Activated CD4-positive, alpha-beta memory T cell treated with anti-CD3 and anti-CD28 coated beads, Interleukin-2, amount 10 ng/mL, durations not matched to agents 7 days and 5 days (primary cell): Measurements from ENCODE around the gene PPP1CA. TPM values are rescaled to one million over a fixed set of nuclear protein-coding genes. Genes with fewer than 3 reads are reported as not detected.

ENCODE experiments used
- CTCF ChIA-PET: fragments of 350-600 bp; sonication (Branson Sonifier 250); formaldehyde crosslinking; loops from one replicate; lab custom pipeline; 2021; ENCODE audit warnings: antibody characterized with exemption, inconsistent platforms; lab: Charles Lee
- POLR2A ChIA-PET: fragments of 350-600 bp; sonication (Branson Sonifier 250); formaldehyde crosslinking; loops from one replicate; lab custom pipeline; 2021; ENCODE audit warnings: antibody characterized with exemption; lab: Charles Lee
- DNase-seq: peaks from one replicate; pipeline ENCODE4 v3.0.0-alpha.2; 2020
- H3K27ac Mint-ChIP-seq: one replicate; pipeline ENCODE4 v1.8.0; 2021; ENCODE audit warnings: mild to moderate bottlenecking, mixed read lengths
- H3K27me3 Mint-ChIP-seq: one replicate; pipeline ENCODE4 v1.8.0; 2021; ENCODE audit warnings: mixed read lengths
- H3K36me3 Mint-ChIP-seq: one replicate; pipeline ENCODE4 v1.8.0; 2021; ENCODE audit warnings: low read depth, mixed read lengths
- H3K4me1 Mint-ChIP-seq: one replicate; pipeline ENCODE4 v1.8.0; 2021; ENCODE audit warnings: mixed read lengths
- H3K4me3 Mint-ChIP-seq: one replicate; pipeline ENCODE4 v1.8.0; 2021; ENCODE audit warnings: mild to moderate bottlenecking, mixed read lengths
- H3K9me3 Mint-ChIP-seq: one replicate; pipeline ENCODE4 v1.8.0; 2021; ENCODE audit warnings: mixed read lengths
- total RNA-seq, 2 experiments: library from RNA; stranded (reverse); gene quantifications; one replicate each; pipeline ENCODE4 v1.2.3, GENCODE V29; 2021

PPP1CA gene
- total RNA-seq, 2 experiments from 2014 or later = 308 to 315 TPM

DNA sequence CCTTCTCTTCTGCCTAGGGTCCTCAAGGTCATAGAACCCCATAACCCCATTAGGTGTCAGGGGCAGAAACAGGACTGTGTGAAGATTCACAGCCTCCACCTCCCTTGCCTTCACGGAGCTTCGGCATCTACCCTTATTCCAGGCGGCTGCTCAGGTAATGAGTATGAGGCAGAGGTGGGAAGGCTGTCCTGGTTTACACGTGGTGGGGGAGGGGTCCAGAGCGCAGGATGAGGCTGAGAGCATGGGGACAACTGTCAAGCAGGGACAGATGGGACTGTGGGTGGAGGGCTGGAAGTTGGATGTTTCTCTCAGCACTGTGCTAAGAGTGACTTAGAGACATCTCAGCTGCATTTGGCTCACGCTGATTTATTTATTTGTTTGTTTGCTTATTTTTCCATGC is 14.1 kb downstream of the PPP1CA start:
- no peak for DNase-seq
- peaks cover 20% of the 10 kb centered on the region for H3K4me1 Mint-ChIP-seq
- H3K36me3 Mint-ChIP-seq = peaks cover 2% of the 10 kb centered on the region
- no peak overlapping the region for H3K27ac Mint-ChIP-seq
- no peak overlapping the region for H3K4me3 Mint-ChIP-seq
- POLR2A ChIA-PET = interaction anchor here (0.8 to 4.5 kb wide), 4 partner anchors 14 to 115 kb away, joined by 3 to 22 read pairs (median 5); partner anchors contain the start of genes POLD4 and PPP1CA
- H3K9me3 Mint-ChIP-seq = no peaks in the 10 kb centered on the region
- peaks cover 16% of the 10 kb centered on the region for H3K27me3 Mint-ChIP-seq
- CTCF ChIA-PET = interaction anchor here (2.3 to 35.2 kb wide), 2 partner anchors 30 to 41 kb away, joined by 14 to 847 read pairs; partner anchors contain the start of gene POLD4

- CTCF ChIA-PET = interaction anchor here (0.7 to 35.2 kb wide), 5 partner anchors 13 to 135 kb away, joined by 3 to 847 read pairs (median 5); partner anchors contain the start of genes CLCF1 and POLD4
- Mint-ChIP-seq H3K4me1 (peaks cover 18% of the 10 kb centered on the region), H3K36me3 (no peaks in the 10 kb centered on the region), H3K9me3 (no peaks in the 10 kb centered on the region), H3K4me3 (no peak overlapping the region), H3K27ac (no peak overlapping the region), H3K27me3 (peaks cover 20% of the 10 kb centered on the region)
- POLR2A ChIA-PET = interaction anchor here (1.2 to 4.5 kb wide), 4 partner anchors 15 to 115 kb away, joined by 3 to 22 read pairs (median 7); partner anchors contain the start of genes POLD4 and PPP1CA
- DNase-seq = no peak
Measured at GRCh38 chr11:67387069-67387468, 14.6 kb downstream of the PPP1CA start.

DNA sequence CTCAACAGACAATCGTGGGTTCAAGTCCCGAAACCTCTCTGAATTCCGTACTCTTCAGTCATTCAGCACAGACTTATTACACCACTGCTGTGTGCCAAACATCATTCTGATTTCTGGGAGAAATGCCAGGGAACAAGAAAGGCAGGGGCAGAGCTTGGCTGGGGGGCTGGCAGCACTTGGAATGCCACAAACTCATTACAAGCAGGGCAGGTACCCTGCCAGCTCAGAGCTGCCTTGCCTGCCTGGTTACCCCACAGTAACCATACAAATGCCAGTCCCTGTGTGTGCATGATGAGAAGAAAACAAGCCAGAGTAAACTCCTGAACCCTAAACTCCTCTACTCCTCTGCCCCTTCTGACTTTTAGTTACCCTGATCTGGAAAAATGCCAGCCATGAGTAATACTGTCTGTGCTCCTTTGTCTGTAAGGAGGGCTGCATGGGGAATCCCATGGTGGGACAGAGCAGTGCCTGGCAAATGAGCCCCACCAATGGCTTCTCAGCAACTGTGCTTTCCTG is 16.7 kb downstream of the PPP1CA start:
- no peaks in the 10 kb centered on the region for H3K36me3 Mint-ChIP-seq
- peaks cover 13% of the 10 kb centered on the region for H3K4me1 Mint-ChIP-seq
- H3K27ac Mint-ChIP-seq = no peak overlapping the region
- POLR2A ChIA-PET = interaction anchor here (4.5 kb wide), 1 partner anchor 32 kb away, joined by 22 read pairs; the partner anchor contains the start of gene POLD4
- no peaks in the 10 kb centered on the region for H3K9me3 Mint-ChIP-seq
- no peak for DNase-seq
- peaks cover 29% of the 10 kb centered on the region for H3K27me3 Mint-ChIP-seq
- no peak overlapping the region for H3K4me3 Mint-ChIP-seq
- CTCF ChIA-PET = interaction anchor here (1.7 to 35.2 kb wide), 2 partner anchors 27 to 121 kb away, joined by 4 to 847 read pairs; partner anchors contain the start of genes PITPNM1 and POLD4

- Mint-ChIP-seq H3K4me1 (peaks cover 4% of the 10 kb centered on the region), H3K27ac (no peak overlapping the region), H3K36me3 (no peaks in the 10 kb centered on the region), H3K27me3 (peaks cover 35% of the 10 kb centered on the region), H3K4me3 (no peak overlapping the region), H3K9me3 (no peaks in the 10 kb centered on the region)
- ChIA-PET POLR2A (interaction anchor here (0.7 to 8.7 kb wide), 9 partner anchors 9 to 111 kb away, joined by 3 to 122 read pairs (median 4); partner anchors contain the start of genes POLD4 and RAD9A), CTCF (interaction anchor here (0.6 to 35.2 kb wide), 20 partner anchors 8 to 303 kb away, joined by 3 to 847 read pairs (median 5); partner anchors contain the start of genes AIP, POLD4, PPP1CA and RAD9A)
- peak; percentile 87 for DNase-seq
Measured at GRCh38 chr11:67382276-67383136, 19.2 kb downstream of the PPP1CA start.

DNA sequence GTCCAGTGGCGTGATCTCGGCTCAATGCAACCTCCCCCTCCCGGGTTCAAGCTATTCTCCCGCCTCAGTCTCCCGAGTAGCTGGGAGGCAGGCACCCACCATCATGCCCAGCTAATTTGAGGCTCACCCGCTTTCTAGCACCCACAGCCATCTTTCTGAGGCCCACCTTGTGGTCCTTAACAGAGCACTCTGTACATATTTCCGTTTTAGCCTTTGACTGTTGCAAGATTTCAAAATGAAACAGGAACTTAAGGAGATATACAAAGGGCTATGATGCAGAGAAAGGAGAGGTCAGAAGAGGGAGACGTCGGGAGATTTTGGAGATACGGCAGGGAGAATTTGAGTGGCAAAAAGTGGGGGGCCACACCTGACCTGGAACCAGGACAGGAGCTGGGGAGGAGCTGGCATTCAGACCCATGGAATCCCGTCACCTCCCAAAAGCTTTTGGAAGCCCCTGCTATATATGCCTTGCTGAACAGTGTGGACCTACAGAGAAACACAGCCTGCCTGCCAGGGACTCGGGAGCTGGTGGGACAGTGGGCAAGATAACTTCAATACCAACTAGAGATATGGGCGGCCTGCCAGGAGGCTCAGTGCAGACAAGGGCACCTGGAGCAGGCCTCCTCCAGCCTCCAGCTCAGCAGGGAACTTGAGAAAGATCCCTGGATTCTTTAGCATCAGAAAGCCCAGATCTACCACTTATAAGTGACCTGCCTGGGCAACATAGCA is 20.2 kb downstream of the PPP1CA start:
- no peak for DNase-seq
- Mint-ChIP-seq H3K27ac (no peak overlapping the region), H3K4me1 (peaks cover 4% of the 10 kb centered on the region), H3K36me3 (no peaks in the 10 kb centered on the region), H3K27me3 (peaks cover 43% of the 10 kb centered on the region), H3K9me3 (no peaks in the 10 kb centered on the region), H3K4me3 (no peak overlapping the region)
- ChIA-PET POLR2A (interaction anchor here (0.8 to 8.7 kb wide), 10 partner anchors 9 to 118 kb away, joined by 3 to 122 read pairs (median 3); partner anchors contain the start of genes POLD4, PPP1CA and RAD9A), CTCF (interaction anchor here (0.7 to 35.2 kb wide), 17 partner anchors 7 to 302 kb away, joined by 3 to 847 read pairs (median 6); partner anchors contain the start of genes POLD4, PPP1CA and RAD9A)

DNA sequence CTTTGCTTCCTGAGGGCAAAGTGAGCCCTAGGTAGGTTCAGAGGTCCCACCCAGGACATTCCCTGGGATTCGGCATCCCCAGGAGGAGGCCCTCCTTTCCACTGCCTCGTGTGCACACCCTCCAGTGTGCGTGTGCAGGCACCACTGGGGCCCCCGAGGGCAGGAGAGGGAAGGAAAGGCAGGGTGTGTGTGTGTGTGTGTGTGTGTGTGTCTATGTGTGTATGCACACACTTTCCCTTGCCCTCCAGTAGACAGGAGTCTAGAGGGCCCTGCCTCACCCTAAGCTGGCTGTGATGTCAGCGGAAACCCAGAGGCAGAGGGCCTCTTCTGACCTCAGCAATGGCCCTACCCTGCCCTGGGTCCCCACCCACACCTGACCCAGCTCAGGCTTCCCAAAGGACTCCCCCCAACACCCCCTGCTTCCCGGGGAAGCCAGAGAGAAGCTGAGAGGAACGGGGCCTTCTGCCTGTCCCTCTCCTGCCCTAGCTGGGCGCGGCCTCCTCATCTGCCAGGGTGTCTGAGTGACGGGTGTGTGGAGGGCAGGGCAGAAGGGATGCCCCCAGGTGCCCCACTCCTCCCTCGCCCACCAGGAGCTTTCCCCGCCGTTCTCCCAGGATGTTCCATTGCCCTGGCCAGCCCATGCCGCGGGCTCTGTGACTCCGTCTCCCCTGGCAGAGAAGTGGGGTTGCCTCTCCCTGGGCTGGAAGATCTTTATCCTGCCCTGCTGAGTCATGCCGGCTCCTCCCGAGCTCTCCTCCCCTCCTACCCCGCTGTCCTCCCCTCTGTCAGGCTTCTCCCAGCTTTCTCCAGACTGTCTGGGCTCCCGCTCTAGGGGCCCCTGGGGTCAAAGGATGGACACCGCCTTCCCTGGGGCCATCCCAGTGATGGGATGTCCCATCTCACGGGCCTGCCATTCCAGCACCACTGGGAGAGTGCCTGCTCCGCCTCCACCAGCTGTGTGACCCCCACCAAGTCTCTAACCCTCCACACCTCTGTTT is 22.3 kb downstream of the PPP1CA start:
- Mint-ChIP-seq H3K4me1 (peaks cover 10% of the 10 kb centered on the region), H3K27me3 (peaks cover 45% of the 10 kb centered on the region), H3K27ac (no peak overlapping the region), H3K9me3 (no peaks in the 10 kb centered on the region), H3K36me3 (no peaks in the 10 kb centered on the region), H3K4me3 (no peak overlapping the region)
- ChIA-PET CTCF (interaction anchor here (3.3 to 35.2 kb wide), 4 partner anchors 9 to 33 kb away, joined by 17 to 847 read pairs (median 37); partner anchors contain the start of genes POLD4 and RAD9A), POLR2A (interaction anchor here (1.2 to 8.7 kb wide), 2 partner anchors 8 to 25 kb away, joined by 6 to 122 read pairs; partner anchors contain the start of gene POLD4)
- DNase-seq = no peak

DNA sequence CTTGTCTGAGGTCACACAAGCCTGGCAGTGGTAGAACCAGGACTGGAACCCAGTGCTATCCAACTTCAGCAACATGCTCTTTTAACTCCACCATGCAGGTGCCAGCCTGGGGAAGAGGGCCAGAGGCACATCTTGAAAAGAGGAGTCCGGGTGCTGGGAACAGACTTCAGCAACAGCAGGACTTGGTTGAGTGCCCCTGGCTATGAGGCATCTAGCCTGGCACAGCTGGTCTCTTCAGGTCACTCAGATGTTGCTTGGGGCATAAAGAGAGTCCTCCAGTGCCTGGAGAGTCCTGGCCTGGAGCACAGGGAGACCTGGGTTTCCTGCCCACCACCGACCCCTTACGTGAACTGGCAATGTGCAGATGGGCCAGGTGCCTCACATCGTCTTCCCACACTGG is 23.1 kb downstream of the PPP1CA start:
- H3K27ac Mint-ChIP-seq = no peak overlapping the region
- H3K4me1 Mint-ChIP-seq = peaks cover 16% of the 10 kb centered on the region
- H3K36me3 Mint-ChIP-seq = no peaks in the 10 kb centered on the region
- peaks cover 49% of the 10 kb centered on the region for H3K27me3 Mint-ChIP-seq
- CTCF ChIA-PET = interaction anchor here (0.9 to 35.2 kb wide), 3 partner anchors 21 to 36 kb away, joined by 5 to 847 read pairs (median 17); partner anchors contain the start of gene POLD4
- POLR2A ChIA-PET = interaction anchor here (1.2 to 8.7 kb wide), 2 partner anchors 7 to 25 kb away, joined by 6 to 122 read pairs; partner anchors contain the start of gene POLD4
- H3K4me3 Mint-ChIP-seq = no peak overlapping the region
- no peak for DNase-seq
- no peaks in the 10 kb centered on the region for H3K9me3 Mint-ChIP-seq

DNA sequence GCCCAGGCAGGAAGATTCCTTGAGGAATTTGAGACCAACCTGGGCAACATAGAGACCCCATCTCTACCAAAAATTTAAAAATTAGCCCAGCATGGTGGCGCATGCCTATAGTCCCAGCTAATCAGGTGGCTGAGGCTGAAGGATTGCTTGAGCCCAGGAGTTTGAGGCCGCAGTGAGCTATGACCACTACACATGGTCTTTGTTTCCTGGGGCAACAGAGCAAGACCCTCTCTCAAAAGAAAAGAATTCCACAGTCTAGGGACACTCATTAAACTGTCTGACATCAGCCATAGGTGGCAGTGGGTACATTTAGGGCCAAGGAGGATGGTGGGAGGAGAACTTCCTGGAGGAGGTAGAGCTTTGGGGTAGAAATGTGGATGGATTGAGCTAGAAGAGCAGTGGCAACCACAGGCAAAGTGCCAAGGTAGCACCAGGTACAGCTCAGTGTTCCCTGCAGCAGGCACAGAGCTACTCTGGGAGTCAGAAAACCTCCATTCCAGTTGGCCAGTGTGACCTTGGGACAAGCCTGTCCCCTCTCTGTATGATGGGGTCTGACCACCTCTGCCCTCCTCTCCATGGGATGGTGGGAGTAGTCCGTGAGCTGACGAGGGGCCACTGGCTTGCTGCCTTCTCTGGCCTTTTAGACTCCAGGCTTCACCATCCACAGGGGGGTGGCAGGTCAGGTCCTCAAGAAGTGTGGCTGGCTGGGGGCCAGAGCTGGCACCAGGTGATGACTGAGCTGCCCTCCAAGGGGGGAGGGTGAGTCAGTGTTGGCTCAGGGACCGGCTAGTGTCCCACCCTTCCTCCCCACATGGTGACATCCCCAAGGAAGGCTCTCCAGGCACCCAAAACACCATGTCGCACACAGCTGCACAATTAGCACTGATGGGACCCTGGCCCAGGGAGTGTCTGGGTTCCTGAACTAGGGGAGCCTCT is 24.5 kb downstream of the PPP1CA start:
- POLR2A ChIA-PET = interaction anchor here (1.1 to 8.7 kb wide), 4 partner anchors 15 to 32 kb away, joined by 3 to 122 read pairs (median 8); partner anchors contain the start of genes POLD4, PPP1CA and RAD9A
- no peaks in the 10 kb centered on the region for H3K9me3 Mint-ChIP-seq
- H3K36me3 Mint-ChIP-seq = no peaks in the 10 kb centered on the region
- peaks cover 47% of the 10 kb centered on the region for H3K27me3 Mint-ChIP-seq
- H3K4me3 Mint-ChIP-seq = no peak overlapping the region
- peaks cover 15% of the 10 kb centered on the region for H3K4me1 Mint-ChIP-seq
- no peak for DNase-seq
- CTCF ChIA-PET = interaction anchor here (1.4 to 35.2 kb wide), 3 partner anchors 20 to 31 kb away, joined by 3 to 847 read pairs (median 17); partner anchors contain the start of genes POLD4 and PPP1CA
- H3K27ac Mint-ChIP-seq = no peak overlapping the region

DNA sequence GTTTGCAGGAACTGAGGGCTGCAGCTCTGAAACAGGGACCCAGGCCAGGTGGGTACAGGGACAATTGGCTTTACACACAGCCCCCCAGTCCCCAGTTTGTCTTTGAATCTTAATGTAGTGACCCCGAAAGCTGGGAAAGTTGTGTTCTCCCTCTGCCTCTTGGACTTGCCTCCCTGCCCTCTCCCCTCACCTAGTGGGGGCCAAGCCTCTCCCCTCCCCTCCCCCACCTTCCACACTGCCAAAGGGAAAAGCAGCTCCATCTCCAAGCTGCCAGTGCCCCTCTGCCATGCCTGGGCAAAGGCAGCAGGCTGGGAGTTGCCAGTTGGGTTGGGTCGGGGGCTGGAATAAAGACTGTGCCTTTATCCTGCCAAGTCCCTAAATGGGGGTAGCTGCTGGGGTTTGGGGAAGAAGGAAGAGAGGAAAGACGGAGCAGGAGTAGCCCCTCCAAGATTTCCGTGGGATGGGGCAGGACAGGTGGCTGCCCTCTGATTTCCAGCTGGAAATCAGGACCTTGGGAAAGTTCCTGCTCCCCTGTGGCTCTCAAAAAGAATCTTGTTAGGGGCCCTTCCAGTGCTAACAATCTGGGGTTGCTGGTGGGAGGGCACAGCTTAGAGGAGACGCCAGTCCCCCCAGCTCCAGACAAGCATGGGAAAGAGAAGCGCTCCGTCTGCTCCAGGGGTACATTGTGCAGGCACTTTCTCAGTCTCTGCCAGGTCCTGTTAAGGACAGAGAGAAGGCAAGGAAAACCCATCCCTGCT is 25.4 kb downstream of the PPP1CA start:
- no peaks in the 10 kb centered on the region for H3K36me3 Mint-ChIP-seq
- DNase-seq = no peak
- H3K27me3 Mint-ChIP-seq = peaks cover 51% of the 10 kb centered on the region
- CTCF ChIA-PET = interaction anchor here (1.4 to 35.2 kb wide), 3 partner anchors 19 to 30 kb away, joined by 3 to 847 read pairs (median 17); partner anchors contain the start of genes POLD4 and PPP1CA
- no peak overlapping the region for H3K27ac Mint-ChIP-seq
- no peak overlapping the region for H3K4me3 Mint-ChIP-seq
- no peaks in the 10 kb centered on the region for H3K9me3 Mint-ChIP-seq
- POLR2A ChIA-PET = interaction anchor here (1.1 to 8.7 kb wide), 4 partner anchors 16 to 31 kb away, joined by 3 to 122 read pairs (median 8); partner anchors contain the start of genes POLD4, PPP1CA and RAD9A
- peaks cover 21% of the 10 kb centered on the region for H3K4me1 Mint-ChIP-seq
